Fibroblast of peridontal ligament (primary cell): ENCODE results near the gene IKZF4.
"Not testable (repeated sequence)": the region's sequence is repeated elsewhere in the genome, so short reads cannot be mapped to it uniquely, and the experiment has no call there.

Experiments
- DNase-seq: peaks from one replicate; pipeline ENCODE4 v3.0.0-alpha.2; 2010; ENCODE audit errors: extremely low read depth

Gene IKZF4

DNA sequence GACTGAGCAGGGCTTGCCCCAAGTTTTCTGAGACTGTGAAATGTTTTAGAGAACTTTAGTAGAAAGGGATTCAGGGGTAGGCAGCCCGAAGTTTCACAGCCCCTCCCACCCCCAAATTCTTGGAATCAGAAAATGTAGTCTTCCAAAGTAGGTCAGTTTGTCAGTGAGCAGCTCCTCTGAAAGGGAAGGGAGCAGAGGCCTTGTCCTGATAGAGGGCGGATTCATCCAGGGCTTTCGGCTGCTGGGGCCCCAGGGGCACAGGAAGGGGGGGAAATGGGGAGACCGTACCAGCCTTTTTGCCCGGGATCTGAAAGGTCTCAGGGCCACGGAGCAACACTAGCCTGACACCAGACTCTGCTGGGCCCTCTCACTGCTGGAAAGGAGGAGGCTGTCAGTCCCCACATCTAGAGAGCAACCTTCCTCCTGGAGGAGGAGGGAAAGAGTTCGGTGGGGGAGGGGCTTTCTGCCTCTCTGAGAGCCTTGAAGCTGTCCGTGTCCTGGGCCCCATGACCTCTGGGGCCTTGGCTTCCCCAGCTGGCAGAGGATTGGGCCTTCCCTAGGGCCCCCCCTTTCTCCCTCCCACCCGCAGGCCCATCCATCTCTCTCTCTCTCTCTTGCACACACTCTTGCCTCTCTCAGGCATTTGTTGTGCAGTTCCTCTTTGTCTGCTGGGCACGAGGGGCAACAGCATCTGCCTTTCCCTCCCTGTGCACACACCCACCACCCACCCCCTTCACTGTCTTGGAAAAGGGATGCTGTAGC, at the start of gene IKZF4:
IKZF4 (plus strand) TSS at position 621 of the 762 bp plus-strand sequence. CDS start 451 bp downstream, outside the sequence.
- peak; percentile 51 for DNase-seq

GRCh38 chr12:55972042-55972441, 48.8 kb upstream of the IKZF4 start:
- DNase-seq: peak; percentile 55

- no peak for DNase-seq
These were observed 48.4 kb upstream of the IKZF4 start for GRCh38 chr12:55972456-55972855.

DNA sequence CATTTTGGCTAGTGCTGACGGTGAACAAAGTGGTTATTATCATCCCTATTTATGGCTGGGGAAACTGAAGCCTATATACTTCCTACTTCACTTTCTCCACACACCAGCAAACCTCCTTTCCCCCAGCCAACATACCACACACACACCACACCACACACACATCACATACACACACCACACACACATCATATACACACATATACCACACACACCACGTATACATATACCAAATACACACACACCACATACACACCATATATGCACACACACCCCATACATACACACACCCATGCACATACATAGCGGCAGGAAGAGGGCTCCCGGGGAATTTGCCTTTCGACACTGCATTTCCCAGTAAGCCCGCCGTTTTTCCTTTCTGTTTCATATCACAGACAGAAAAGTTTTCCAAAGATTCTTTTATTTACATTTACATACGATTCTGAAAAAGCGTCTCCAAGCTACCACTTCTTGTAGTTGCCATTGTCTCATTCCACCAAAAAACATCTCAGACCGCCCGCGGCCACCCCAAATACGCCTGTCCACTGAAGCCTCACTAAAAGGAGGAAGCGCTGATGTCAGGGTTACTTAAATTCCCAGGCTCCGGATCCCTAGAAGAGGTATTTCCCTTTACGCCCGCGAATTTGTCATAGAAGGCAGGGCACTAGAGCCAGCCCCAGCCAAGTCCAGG, 47.8 kb upstream of the IKZF4 start:
- no peak for DNase-seq

- peak; percentile 100 for DNase-seq
These were observed 47.1 kb upstream of the IKZF4 start, which contains the start of gene RAB5B for GRCh38 chr12:55973599-55974307. RAB5B (plus strand) TSS chr12:55974078; CDS start chr12:55986961, 12,883 bp downstream.

- peak; percentile 35 for DNase-seq
These were observed 46.5 kb upstream of the IKZF4 start for GRCh38 chr12:55974308-55974730.

DNA sequence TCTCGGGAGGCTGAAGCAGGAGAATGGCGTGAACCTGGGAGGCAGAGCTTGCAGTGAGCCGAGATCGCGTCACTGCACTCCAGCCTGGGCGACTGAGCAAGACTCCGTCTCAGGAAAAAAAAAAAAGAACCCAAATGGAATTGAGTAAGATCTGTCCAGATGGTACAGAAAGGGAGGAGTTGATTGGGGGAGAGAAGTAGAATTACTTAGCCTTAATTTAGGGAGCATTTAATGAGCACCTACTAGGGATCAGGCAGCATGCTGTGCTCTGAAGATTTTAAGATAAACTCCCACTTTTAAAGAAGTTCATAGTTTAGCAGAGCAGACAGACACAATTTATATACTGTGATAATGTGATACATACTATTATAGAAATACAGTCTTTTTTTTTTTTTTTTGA, 42.5 kb upstream of the IKZF4 start:
- DNase-seq: no peak

GRCh38 chr12:55979069-55979468, 41.8 kb upstream of the IKZF4 start:
- no peak for DNase-seq

- DNase-seq: not testable (repeated sequence)
These were observed 39.0 kb upstream of the IKZF4 start for GRCh38 chr12:55981882-55982281.

DNA sequence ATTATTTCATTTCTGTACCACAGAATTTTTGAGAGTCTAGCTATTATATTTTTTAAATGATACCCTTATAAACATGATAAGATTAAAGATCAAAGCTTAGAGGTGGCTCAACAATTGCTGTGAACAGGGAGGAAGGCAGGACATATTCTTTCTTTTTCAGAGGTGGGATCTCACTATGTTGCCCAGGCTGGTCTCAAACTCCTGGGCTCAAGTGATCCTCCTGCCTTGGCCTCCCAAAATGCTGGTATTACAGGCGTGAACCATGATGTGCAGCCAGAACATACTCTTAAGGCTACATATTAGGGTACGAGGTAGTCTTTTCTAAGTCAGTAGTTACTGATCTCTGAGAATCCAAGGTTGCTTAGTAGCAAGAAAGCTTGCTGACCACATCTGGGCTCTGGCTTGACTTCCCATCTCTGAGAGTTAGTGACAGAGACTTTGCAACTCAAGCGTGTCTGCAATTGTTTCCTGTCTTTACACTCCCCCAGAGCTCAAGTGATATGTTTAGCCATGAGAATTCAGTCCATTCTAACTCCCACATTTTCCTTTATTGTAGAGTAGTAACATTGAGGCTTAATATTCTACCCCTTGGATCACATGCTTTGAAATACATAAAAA, 38.4 kb upstream of the IKZF4 start:
- peak; percentile 11 for DNase-seq

GRCh38 chr12:55983232-55983842, 37.5 kb upstream of the IKZF4 start:
- DNase-seq: no peak

GRCh38 chr12:55984861-55985260, 36.0 kb upstream of the IKZF4 start:
- DNase-seq: no peak

DNA sequence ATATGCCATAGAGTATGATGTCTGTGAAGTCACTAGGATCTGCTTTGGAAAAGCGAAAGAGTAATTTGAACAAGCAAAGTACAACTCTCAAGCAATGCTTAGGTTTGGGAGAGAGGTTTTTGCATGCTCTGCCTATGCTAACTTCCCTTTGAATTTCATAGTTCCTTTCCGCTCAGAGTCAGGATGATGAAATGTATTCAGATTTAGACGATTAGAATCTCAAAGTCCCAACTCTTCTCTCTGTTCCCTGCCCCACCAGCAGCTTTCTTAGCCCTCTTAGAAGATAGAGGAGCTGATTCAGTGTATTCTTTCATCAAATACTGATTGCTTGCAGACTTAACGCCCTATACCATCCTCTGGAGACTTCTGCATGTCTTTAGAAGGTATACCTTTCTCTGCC, 35.5 kb upstream of the IKZF4 start:
- DNase-seq: no peak

DNA sequence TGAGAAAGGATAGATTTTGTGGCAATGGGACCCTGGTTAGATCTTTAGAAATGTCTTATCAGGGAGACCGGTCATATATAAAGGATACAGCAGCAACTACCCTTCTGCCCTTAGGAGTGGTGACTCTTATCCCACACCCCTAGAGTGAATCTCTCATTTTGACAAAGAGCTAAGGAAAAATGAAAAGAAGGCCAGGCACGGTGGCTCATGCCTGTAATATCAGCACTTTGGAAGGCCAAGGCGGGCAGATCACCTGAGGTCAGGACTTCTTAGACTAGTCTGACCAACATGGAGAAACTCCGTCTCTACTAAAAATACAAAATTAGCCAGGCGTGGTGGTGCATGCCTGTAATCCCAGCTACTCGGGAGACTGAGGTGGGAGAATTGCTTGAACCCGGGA, 34.9 kb upstream of the IKZF4 start:
- not testable (repeated sequence) for DNase-seq

- DNase-seq: no peak
These were observed 29.7 kb upstream of the IKZF4 start for GRCh38 chr12:55991110-55991509.

DNA sequence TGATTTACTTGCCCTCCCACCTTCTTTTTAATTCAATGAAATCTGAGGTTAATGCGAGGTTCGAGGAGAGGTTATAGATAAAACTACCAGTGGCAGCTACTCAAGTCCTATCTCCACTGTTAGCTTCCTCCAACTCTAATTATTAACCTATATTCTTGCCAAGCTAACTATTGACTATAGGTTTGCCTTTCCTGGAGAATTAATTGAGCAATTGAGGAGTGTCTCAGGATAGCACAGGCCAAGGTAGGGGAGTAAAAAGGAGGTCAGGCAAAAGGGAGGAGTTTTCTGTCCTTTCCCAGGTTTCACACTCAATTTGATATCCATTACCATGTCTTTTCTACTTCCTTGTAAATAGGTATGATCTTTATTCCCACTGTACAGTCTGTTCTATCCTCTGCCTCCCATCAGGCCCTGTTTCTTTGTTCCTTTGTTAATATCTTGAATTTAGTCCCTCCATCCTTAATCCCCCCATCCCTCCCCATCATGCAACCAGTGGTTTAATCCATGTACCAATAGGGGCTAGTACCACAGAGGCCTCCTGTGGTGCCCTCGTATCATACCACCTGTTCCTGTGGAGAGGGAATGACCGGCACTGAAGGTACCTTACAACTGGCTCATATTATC, 27.5 kb upstream of the IKZF4 start:
- no peak for DNase-seq

- DNase-seq: no peak
These were observed 25.5 kb upstream of the IKZF4 start for GRCh38 chr12:55995366-55995765.

DNA sequence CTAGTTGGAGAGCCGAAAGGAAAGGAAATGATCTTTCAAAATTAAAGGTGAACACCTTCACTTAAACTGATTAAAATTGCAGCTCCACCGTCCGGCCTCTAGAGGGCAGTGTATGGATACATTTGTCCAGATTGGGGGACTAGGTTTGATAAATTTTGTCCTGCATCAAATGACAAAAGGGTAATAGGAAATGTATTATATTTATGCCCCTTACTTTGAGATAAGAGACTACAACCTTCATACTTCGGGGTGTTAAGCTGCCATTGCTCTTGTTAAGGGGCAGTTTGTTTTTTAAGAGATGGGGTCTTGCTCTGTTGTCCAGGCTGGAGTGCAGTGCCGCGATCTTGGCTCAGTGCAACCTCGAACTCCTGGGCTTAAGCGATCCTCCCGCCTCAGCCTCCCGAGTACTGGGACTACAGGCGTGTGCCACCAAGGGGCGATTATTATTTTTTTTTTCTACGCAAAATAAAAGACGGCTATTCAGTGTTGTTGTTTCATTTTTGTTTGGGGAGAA, 24.6 kb upstream of the IKZF4 start:
- peak; percentile 78 for DNase-seq

GRCh38 chr12:55996715-55997534, 23.9 kb upstream of the IKZF4 start, which contains the start of gene SUOX:
SUOX (plus strand) TSS chr12:55997276; CDS start chr12:56002222, 4,946 bp downstream.
- DNase-seq: peak; percentile 95

DNA sequence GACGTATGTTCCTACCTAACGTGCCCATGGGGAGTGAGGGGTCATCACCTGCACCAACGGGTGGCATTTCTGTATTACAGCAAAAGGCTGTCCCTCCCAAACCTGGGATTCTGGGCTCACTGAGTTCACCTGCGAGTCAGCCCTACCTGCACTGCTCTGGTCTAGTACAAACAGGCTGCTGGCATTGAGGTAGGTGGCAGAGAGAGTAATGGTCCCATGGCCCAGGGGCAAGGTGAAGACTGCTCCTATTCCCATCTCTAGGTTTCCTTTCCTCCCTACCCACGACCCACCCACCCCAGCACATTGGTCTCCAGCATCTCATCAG, 23.3 kb upstream of the IKZF4 start:
- DNase-seq: no peak
